Adrenal gland (tissue), 5 donors: ENCODE results near the gene TMEM267.

ENCODE experiments used
- POLR2A ChIP-seq, 2 donors: fragments of 450-650 bp; IDR thresholded peaks; one replicate each; pipeline ENCODE4 v1.6.1; 2017; ENCODE audit warnings: antibody characterized with exemption in 2 of 2, mild to moderate bottlenecking in 2 of 2, moderate library complexity in 1 of 2
- TF ChIP-seq, protein P1 (sequence below), 6 experiments: fragments of 450-650 bp in 4 of 6; fragments of 200-600 bp in 2 of 6; sonication (generic) in 1 of 6; IDR thresholded peaks; 1 replicate in 5 of 6; 2 replicates in 1 of 6; pipeline versions ENCODE4 v1.5.1 to v1.8.0; 2016 to 2021; ENCODE audit warnings: antibody characterized with exemption in 6 of 6, mild to moderate bottlenecking in 2 of 6, moderate library complexity in 1 of 6
- donor health status: DM: no; HTN: no; CAD: no.

- TF ChIP-seq, protein P1, sequence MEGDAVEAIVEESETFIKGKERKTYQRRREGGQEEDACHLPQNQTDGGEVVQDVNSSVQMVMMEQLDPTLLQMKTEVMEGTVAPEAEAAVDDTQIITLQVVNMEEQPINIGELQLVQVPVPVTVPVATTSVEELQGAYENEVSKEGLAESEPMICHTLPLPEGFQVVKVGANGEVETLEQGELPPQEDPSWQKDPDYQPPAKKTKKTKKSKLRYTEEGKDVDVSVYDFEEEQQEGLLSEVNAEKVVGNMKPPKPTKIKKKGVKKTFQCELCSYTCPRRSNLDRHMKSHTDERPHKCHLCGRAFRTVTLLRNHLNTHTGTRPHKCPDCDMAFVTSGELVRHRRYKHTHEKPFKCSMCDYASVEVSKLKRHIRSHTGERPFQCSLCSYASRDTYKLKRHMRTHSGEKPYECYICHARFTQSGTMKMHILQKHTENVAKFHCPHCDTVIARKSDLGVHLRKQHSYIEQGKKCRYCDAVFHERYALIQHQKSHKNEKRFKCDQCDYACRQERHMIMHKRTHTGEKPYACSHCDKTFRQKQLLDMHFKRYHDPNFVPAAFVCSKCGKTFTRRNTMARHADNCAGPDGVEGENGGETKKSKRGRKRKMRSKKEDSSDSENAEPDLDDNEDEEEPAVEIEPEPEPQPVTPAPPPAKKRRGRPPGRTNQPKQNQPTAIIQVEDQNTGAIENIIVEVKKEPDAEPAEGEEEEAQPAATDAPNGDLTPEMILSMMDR (IDR thresholded peaks at IDR 0.05) = no peak
- no peak for TF ChIP-seq POLR2A (IDR thresholded peaks at IDR 0.05)
These were observed 67.5 kb downstream of the TMEM267 start for GRCh38 chr5:43415935-43416802.
